NB4 (cell line): Measurements from ENCODE around the gene MED8.

Experiments used
- POLR2A ChIP-seq: IDR thresholded peaks from 2 replicates; pipeline ENCODE4 v1.6.1; 2011; ENCODE audit warnings: mild to moderate bottlenecking; ENCODE audit not compliant: insufficient read length; ENCODE audit errors: extremely low read depth
- TF ChIP-seq, protein P1 (sequence below): IDR thresholded peaks from one replicate; pipeline ENCODE4 v1.5.1; 2012; ENCODE audit warnings: low read depth, low read length
- TF ChIP-seq, protein P2 (sequence below): IDR thresholded peaks from 2 replicates; pipeline ENCODE4 v1.6.1; 2011; ENCODE audit warnings: low read depth, low read length

DNA sequence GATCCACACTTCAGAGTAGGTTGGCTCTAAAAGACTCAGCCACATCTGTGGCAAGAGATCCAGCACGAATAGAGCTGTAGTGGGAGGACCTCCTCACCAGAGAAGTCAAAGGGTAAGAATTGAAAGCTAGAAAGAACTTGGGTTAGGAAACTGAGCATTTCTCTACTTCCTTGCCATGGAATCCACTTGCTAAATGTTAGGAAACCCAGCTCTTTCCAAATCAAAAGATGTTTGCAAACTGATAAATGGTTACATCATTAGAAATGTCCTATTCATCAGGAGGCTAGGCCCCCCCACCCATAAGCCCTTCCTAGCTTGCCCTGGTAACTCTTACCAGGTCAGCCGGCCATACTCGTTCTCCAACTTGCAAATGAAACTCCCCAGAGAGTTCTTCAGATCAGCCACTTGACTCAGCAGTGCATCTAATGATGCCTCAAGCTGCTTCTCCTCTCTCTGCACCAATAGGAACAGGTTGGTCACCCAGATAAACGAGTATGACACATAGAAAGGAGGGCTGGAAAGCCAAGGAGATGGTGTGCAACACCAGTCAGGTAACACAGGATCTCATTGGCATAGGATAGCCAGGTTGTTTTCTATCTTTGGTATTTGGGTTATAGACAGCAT is 1.5 kb downstream of the MED8 start:
- TF ChIP-seq, protein P1, sequence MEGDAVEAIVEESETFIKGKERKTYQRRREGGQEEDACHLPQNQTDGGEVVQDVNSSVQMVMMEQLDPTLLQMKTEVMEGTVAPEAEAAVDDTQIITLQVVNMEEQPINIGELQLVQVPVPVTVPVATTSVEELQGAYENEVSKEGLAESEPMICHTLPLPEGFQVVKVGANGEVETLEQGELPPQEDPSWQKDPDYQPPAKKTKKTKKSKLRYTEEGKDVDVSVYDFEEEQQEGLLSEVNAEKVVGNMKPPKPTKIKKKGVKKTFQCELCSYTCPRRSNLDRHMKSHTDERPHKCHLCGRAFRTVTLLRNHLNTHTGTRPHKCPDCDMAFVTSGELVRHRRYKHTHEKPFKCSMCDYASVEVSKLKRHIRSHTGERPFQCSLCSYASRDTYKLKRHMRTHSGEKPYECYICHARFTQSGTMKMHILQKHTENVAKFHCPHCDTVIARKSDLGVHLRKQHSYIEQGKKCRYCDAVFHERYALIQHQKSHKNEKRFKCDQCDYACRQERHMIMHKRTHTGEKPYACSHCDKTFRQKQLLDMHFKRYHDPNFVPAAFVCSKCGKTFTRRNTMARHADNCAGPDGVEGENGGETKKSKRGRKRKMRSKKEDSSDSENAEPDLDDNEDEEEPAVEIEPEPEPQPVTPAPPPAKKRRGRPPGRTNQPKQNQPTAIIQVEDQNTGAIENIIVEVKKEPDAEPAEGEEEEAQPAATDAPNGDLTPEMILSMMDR: no peak
- TF ChIP-seq, protein P2, sequence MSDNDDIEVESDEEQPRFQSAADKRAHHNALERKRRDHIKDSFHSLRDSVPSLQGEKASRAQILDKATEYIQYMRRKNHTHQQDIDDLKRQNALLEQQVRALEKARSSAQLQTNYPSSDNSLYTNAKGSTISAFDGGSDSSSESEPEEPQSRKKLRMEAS: no peak
- TF ChIP-seq POLR2A: no peak
